Endometrium (tissue), 2 donors: ENCODE data around the gene TES.

Source experiments
- FAIRE-seq: peaks from 2 replicates; lab custom pipeline; 2012; peaks lifted over from hg19 to GRCh38; lab: Jason Lieb, UNC
- donor health status: control.
- donor health status: control.

The TES gene

DNA sequence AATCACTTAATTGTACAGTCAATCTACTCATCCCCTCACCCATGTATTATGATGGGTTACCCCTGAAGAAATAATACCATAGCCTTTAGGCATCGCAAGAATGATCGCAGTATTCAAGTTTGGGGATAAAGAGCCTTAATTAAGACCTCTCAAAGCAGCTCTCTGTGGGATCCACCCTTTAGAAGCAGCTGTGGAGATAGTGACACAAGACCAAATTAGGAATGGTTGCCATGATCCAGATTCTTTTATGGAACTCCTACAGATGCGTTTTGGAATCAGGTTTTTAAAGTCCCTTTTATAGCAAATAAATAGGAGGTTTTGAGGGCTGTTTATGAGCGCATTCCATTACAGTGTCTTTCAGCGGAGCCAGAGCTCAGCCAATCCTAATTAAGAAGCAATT lies 12.2 kb downstream of the TES start:
- no peak for FAIRE-seq

DNA sequence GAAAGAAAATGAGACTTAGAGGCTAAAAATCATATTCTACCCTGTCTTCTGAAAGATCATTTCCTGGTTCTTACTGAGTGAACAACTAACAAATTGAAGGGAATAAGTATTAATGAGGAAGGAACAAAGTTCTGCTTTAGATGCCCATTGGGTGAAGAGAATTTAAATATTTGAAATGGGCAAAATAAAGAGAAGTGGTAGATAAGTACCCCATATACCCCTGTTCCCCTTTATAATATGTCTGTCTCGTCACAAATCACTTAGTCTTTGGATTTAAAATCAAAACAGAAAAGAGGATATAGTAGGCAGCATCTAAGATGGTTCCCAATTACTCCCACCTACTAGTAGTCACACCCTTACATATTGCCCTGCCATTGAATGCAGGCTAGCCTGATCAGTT lies 13.2 kb downstream of the TES start:
- FAIRE-seq = no peak

DNA sequence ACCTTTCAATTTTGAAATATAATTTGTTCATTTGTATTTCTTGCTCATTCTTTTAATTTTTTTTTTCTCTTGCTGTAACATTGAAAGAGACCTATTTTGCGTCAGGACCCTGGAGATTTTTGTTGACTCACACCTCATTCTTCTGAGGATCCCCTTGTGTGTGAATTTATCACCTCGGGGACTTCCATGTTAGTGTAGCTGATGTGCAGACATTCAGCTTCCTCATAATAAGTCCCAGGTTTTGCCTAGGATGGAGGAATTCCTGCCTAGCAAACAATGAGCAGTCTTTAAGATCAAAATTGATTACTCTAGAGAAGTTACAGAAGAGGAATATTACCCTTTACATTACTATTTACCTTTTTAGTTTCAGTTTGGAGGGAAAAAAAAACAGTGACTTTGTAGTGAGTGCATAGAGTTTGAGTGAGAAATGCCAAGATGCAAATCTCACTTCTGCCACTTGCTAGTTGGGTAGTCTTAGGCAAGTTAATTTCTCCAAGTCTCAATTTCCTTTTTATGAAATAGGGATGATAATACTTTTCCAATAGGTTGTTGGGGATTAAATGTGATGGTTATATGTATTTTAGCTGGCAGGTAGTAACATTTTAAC lies 14.3 kb downstream of the TES start:
- FAIRE-seq = no peak

GRCh38 chr7:116225860-116226259 lies 15.5 kb downstream of the TES start:
- FAIRE-seq = no peak

DNA sequence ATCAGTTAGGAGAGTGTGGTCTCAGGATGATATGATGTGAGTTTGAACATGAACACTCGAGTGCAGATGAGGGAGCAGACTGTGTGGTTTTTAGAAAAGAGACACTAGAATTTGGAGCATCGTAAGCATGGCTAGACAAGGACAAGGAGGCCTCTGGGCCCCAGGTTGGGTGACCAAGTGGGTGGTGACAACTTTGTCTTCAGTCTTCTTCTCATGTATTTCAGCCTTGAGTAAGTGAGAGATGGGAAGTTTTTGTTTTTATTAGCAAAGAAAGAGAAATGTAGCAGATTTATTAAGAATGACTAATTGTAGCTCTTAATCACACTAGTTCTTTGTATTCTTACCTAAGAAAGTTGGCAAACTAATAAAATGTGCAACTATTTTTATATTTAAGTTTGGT lies 16.3 kb downstream of the TES start:
- FAIRE-seq = no peak

- FAIRE-seq = peak; percentile 31
Observed at GRCh38 chr7:116227678-116228239, 17.4 kb downstream of the TES start.

- FAIRE-seq = peak; percentile 12
Observed at GRCh38 chr7:116228241-116228640, 17.9 kb downstream of the TES start.

DNA sequence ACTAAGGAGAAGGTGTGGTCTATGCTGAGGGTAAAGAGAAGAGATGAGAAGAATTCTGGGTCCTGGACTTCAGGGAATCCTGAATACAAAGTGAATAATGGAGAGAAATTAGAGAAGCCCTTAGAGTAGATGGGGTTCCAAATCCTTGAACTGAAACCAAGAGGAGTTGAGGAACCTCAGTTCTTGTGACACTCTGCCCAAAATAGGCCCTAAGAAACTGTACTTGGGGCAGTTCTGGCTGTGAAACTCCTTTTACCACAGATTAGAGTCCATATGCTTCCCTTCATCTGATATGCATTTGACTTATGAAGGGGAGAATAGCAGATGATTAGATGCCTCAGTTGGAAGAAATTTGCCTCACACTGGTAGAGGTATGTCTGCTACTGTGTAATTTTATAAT lies 19.0 kb downstream of the TES start:
- no peak for FAIRE-seq

- FAIRE-seq = no peak
Observed at GRCh38 chr7:116230191-116231005, 20.1 kb downstream of the TES start.

DNA sequence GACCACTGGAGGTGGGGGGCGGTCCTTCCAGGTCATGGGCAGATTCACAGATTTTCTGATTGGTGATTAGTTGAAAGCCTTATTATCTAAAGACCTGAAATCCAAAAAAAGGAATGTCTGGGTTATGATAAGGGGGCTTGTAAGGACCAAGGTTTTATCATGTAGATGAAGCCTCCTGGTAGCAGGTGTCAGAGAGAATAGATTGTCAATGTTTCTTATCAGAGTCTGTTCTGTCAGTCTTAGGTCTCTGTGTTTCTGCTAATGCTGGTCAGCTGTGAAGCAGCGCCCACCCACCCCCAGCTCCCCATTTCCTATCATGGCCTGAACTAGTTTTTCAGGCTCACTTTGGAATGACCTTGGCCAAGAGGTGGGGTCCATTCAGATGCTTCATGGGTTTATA lies 21.2 kb downstream of the TES start:
- FAIRE-seq = no peak

- FAIRE-seq = no peak
Observed at GRCh38 chr7:116231949-116232348, 21.6 kb downstream of the TES start.

DNA sequence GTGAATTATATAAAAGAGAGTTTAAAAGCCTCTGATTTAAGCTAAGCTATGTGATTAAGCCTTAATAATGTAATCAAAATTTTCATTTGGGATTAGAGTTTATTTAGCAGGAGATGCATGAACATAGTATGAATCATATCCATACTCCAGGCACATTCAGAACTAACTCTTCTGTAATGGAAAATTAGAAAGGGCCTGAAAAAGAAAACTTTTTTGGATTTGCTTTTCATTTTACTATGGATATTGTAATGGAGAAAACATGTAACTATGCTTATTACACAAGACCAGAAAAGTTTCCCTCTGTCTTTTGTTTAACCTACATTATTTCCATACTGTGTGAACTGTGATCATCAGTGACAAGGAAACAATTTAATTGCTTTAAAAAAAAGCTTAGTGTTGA lies 22.0 kb downstream of the TES start:
- FAIRE-seq = no peak

DNA sequence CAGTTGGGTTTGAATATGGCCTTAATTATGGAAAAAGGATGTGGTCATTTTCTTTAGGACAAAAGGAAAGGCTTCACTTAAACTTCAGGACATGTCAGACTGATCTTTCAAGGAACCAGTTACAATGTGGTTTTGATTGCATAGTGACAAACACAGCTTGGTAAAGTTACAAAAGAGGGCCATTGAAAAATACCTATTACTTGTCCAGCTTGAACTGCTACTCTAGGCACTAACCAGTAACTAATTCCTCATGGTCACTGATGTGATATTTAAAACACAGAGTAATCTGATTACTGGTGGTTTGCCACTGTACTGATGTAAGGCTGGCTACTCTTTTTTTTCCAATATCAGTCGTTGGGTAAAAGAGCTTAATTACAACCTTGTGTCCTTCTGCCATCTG lies 22.6 kb downstream of the TES start:
- no peak for FAIRE-seq

- FAIRE-seq = no peak
Observed at GRCh38 chr7:116234517-116235200, 24.3 kb downstream of the TES start.

DNA sequence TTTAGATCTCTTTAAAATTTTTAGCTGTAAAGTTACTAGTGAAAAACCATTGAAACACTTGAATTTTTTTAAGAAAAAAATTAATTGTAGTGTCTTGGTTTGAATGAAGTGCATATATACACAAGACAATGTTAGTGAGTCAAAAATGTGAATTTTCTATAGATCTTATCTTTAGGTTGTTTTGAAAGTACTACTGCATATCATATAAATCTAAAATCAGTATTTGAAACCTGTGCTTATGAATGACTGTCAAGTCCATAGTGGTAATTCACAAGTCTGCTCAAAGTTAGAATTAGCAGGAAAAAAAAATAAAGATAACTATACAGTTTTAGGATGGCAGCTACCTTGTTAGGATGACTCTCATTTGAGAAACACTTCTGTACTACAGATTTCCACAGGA lies 25.0 kb downstream of the TES start:
- no peak for FAIRE-seq

- peak; percentile 82 for FAIRE-seq
Observed at GRCh38 chr7:116236020-116236630, 25.8 kb downstream of the TES start.

DNA sequence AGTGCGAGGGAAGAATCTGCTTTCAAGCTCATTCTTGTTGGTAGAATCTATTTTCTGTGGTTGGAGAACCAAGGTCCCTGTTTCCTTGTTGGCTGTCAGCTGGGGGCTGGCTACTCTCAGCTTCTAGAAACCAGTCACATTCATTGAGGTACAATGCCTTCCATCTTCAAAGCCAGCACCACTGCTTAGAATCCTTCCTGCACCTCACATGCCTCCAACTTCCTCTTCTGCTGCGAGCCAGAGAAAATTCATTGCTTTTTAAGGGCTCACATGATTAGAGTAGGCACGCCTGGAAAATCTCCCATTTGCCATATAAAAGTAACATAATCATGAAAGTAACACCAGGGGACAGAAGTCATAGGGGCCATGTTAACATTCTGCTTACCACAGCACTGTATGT lies 28.7 kb downstream of the TES start:
- no peak for FAIRE-seq

- no peak for FAIRE-seq
Observed at GRCh38 chr7:116239434-116239833, 29.1 kb downstream of the TES start.

- no peak for FAIRE-seq
Observed at GRCh38 chr7:116240024-116240668, 29.8 kb downstream of the TES start.

GRCh38 chr7:116241291-116241690 lies 31.0 kb downstream of the TES start:
- no peak for FAIRE-seq

GRCh38 chr7:116242178-116242577 lies 31.8 kb downstream of the TES start:
- FAIRE-seq = peak; percentile 59

DNA sequence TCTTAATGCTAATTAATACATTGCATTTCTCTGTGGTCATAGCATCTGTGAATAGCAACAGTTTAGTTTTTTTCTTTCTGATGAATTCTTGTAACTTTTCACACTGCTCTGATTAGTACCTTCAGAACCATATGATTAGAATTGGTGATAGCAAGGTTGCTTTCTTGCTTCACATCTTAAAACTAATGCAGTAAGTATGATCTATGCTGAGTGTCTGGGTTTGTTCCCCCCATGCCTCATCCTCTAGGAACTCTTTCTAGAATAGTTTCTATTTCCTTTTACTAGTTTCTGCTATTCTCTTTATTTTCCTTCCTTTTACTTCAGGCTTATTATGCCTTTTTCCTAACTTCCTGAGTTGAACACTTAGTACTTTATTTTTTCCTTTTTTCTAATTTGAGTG lies 32.4 kb downstream of the TES start:
- no peak for FAIRE-seq
